ENCODE results near the gene GJD3. TPM values are rescaled to one million over a fixed set of nuclear protein-coding genes. Genes with fewer than 3 reads are reported as not detected.
"Not testable (repeated sequence)": the region's sequence is repeated elsewhere in the genome, so short reads cannot be mapped to it uniquely, and the experiment has no call there.

Gene GJD3
- total RNA-seq, 3 donors from 2014 or later (not counting 1 experiment from before 2014, with no cell fraction given): not detected

DNA sequence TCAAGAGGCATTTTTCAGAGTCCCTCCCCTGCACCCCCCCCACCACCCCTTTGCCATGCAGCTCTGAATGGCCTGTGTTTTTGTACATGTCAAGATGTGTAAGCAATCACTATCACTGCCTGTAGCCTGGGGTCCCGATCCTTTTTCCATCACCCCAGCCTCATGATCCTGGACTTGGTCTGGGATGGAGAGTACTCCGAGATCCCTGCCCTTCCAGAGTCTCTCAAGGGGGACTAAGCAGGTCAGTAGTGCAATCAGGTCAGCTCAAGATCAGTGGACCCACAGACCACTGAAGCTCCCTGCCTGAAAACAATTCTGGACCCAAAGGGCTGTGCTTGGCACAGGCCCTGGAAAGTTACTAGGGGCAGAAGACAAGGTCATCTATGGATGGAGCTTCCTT is 7.5 kb upstream of the GJD3 start:
- WGBS (ENCODE audit: insufficient coverage): 96% methylated on average over 2 of the region's 2 CpGs
- ATAC-seq: no peak
- intact Hi-C loops (cut with micrococcal nuclease): no loop called here

GRCh38 chr17:40371261-40371929 is 6.9 kb upstream of the GJD3 start:
- 84% methylated on average over 16 of the region's 16 CpGs for WGBS (ENCODE audit: insufficient coverage)
- Histone ChIP-seq H3K27me3 (ENCODE audit: control insufficient read depth, insufficient read depth, low read length) (no peaks in the 10 kb centered on the region), H3K36me3 (ENCODE audit: control insufficient read depth, insufficient read depth, low read length) (no peaks in the 10 kb centered on the region), H3K4me3 (ENCODE audit: low read length) (no peak overlapping the region), H3K9me3 (ENCODE audit: control insufficient read depth, insufficient read depth, low read length) (no peaks in the 10 kb centered on the region), H3K4me1 (ENCODE audit: control insufficient read depth, insufficient read depth, low read length) (no peaks in the 10 kb centered on the region), H3K27ac (ENCODE audit: low read length) (no peak overlapping the region)
- intact Hi-C loops (cut with micrococcal nuclease): no loop called here
- TF ChIP-seq, protein P1, sequence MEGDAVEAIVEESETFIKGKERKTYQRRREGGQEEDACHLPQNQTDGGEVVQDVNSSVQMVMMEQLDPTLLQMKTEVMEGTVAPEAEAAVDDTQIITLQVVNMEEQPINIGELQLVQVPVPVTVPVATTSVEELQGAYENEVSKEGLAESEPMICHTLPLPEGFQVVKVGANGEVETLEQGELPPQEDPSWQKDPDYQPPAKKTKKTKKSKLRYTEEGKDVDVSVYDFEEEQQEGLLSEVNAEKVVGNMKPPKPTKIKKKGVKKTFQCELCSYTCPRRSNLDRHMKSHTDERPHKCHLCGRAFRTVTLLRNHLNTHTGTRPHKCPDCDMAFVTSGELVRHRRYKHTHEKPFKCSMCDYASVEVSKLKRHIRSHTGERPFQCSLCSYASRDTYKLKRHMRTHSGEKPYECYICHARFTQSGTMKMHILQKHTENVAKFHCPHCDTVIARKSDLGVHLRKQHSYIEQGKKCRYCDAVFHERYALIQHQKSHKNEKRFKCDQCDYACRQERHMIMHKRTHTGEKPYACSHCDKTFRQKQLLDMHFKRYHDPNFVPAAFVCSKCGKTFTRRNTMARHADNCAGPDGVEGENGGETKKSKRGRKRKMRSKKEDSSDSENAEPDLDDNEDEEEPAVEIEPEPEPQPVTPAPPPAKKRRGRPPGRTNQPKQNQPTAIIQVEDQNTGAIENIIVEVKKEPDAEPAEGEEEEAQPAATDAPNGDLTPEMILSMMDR (IDR thresholded peaks at IDR 0.05): no peak
- no peak overlapping the region for H3K4me3 Mint-ChIP-seq
- H3K27me3 Mint-ChIP-seq (ENCODE audit: low read depth in 2 of 2): peaks cover 0 to 4% of the 10 kb centered on the region in 2 donors
- no peak overlapping the region for H3K27ac Mint-ChIP-seq
- ATAC-seq (peak in 2 of 3 donors; percentile 62 to 77), DNase-seq (peak in 1 of 2 donors; percentile 63)
- H3K36me3 Mint-ChIP-seq: no peaks in the 10 kb centered on the region
- H3K4me1 Mint-ChIP-seq: peaks cover 4 to 5% of the 10 kb centered on the region in 2 donors
- no peaks in the 10 kb centered on the region for H3K9me3 Mint-ChIP-seq

More for the DNA sequence above, 7.5 kb upstream of the GJD3 start:
- H3K27ac Mint-ChIP-seq: no peak overlapping the region
- no peak overlapping the region for H3K27ac ChIP-seq (ENCODE audit: low read length)
- TF ChIP-seq, protein P1 (IDR thresholded peaks at IDR 0.05): no peak
- H3K9me3 ChIP-seq (ENCODE audit: control insufficient read depth, insufficient read depth, low read length): no peaks in the 10 kb centered on the region
- no peak overlapping the region for H3K4me3 ChIP-seq (ENCODE audit: low read length)
- no peak overlapping the region for H3K4me3 Mint-ChIP-seq
- H3K27me3 Mint-ChIP-seq (ENCODE audit: low read depth in 2 of 2): peaks cover 4 to 6% of the 10 kb centered on the region in 2 donors
- DNase-seq: no peak
- no peaks in the 10 kb centered on the region for H3K4me1 ChIP-seq (ENCODE audit: control insufficient read depth, insufficient read depth, low read length)
- no peaks in the 10 kb centered on the region for H3K27me3 ChIP-seq (ENCODE audit: control insufficient read depth, insufficient read depth, low read length)
- peaks cover 9% of the 10 kb centered on the region in 2 donors for H3K4me1 Mint-ChIP-seq
- no peaks in the 10 kb centered on the region for H3K36me3 ChIP-seq (ENCODE audit: control insufficient read depth, insufficient read depth, low read length)
- H3K9me3 Mint-ChIP-seq: no peaks in the 10 kb centered on the region
- no peaks in the 10 kb centered on the region for H3K36me3 Mint-ChIP-seq

GRCh38 chr17:40369923-40370322 is 5.4 kb upstream of the GJD3 start:
- TF ChIP-seq, protein P1 (IDR thresholded peaks at IDR 0.05): no peak
- Mint-ChIP-seq H3K9me3 (no peaks in the 10 kb centered on the region), H3K4me3 (no peak overlapping the region), H3K36me3 (no peaks in the 10 kb centered on the region), H3K27me3 (ENCODE audit: low read depth in 2 of 2) (peaks cover 0 to 4% of the 10 kb centered on the region in 2 donors), H3K27ac (no peak overlapping the region), H3K4me1 (peaks cover 4 to 5% of the 10 kb centered on the region in 2 donors)
- no peaks in the 10 kb centered on the region for H3K36me3 ChIP-seq (ENCODE audit: control insufficient read depth, insufficient read depth, low read length)
- no peaks in the 10 kb centered on the region for H3K27me3 ChIP-seq (ENCODE audit: control insufficient read depth, insufficient read depth, low read length)
- DNase-seq (no peak), ATAC-seq (no peak)
- H3K4me3 ChIP-seq (ENCODE audit: low read length): no peak overlapping the region
- H3K9me3 ChIP-seq (ENCODE audit: control insufficient read depth, insufficient read depth, low read length): no peaks in the 10 kb centered on the region
- no peaks in the 10 kb centered on the region for H3K4me1 ChIP-seq (ENCODE audit: control insufficient read depth, insufficient read depth, low read length)
- intact Hi-C loops (cut with micrococcal nuclease): no loop called here
- no peak overlapping the region for H3K27ac ChIP-seq (ENCODE audit: low read length)
- WGBS (ENCODE audit: insufficient coverage): 95% methylated on average over 5 of the region's 7 CpGs

- H3K27ac Mint-ChIP-seq; H3K9me3 ChIP-seq (ENCODE audit: control insufficient read depth, insufficient read depth, low read length); H3K4me3 Mint-ChIP-seq; H3K36me3 ChIP-seq (ENCODE audit: control insufficient read depth, insufficient read depth, low read length); ATAC-seq; H3K27ac ChIP-seq (ENCODE audit: low read length); H3K27me3 ChIP-seq (ENCODE audit: control insufficient read depth, insufficient read depth, low read length); DNase-seq; H3K9me3 Mint-ChIP-seq; H3K4me1 ChIP-seq (ENCODE audit: control insufficient read depth, insufficient read depth, low read length); H3K4me3 ChIP-seq (ENCODE audit: low read length); H3K27me3 Mint-ChIP-seq (ENCODE audit: low read depth in 2 of 2); intact Hi-C loops (cut with micrococcal nuclease); H3K36me3 Mint-ChIP-seq: not testable (repeated sequence)
- H3K4me1 Mint-ChIP-seq: peaks cover 4 to 14% of the 10 kb centered on the region in 2 donors
- 96% methylated on average over 9 of the region's 9 CpGs for WGBS (ENCODE audit: insufficient coverage)
Measured at GRCh38 chr17:40367728-40368127, 3.2 kb upstream of the GJD3 start.

Data from natural killer cell (primary cell).